NCI-H526 treated with DMSO at 0.1 percent for 48 hours (cell line): ENCODE measurements around the gene PKIB.
"Not testable (repeated sequence)": the region's sequence is repeated elsewhere in the genome, so short reads cannot be mapped to it uniquely, and the experiment has no call there.

Experiments used
- DNase-seq: peaks from one replicate; lab custom pipeline; 2025; lab: John Stamatoyannopoulos, UW

PKIB gene

GRCh38 chr6:122712093-122712447 is 101.9 kb downstream of the PKIB start:
- no peak for DNase-seq

DNA sequence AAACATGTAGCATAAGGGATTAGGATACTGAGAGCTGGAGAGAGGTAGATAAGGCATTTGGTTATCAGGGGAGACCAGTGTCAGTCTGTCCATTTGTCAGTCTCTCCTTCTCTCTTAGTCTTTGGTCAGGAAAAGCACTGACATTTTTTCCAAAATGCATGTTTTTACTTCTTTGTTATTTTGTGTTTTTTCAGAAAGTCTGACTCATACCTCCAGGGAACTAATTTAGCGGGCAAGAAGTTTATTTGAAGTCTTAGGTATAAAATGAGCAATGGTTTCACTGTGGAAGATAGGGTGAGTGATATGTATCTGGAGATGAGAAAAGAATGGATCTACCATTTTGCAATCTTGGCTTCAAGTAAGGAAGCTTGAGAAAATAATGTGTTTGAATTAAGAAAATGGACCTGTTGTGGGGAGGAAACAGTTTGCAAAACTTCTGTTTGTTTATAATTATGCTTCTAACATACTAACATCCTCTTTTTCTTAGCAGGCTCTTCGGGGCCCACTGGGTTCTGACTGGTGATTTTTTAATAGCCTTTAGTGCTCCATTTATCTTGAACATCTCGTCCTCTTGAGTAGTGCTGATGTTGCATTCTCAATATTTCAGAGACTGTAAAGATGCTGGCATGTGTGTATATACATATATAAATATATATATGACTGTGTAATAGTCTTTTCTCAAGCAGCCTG is 102.4 kb downstream of the PKIB start:
- no peak for DNase-seq

DNA sequence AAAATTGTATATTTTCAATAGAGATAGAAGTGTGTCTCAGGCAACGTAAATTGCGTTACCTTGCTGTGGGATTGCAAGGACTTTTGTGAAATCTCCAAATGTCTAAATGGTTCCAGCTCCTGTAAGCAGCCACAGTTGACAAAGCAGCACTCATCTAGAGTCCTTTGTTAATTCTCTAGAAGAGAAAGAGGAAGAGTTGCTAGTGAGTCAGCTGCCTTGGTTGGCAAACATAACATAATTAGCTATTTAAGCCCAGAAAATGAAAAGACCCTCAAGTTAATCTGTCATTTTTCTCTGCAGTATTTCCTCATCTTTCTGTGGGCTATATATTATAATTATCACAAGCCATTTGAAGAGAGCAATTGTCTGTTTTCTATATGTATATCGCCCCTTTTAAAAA is 102.9 kb downstream of the PKIB start:
- no peak for DNase-seq

DNA sequence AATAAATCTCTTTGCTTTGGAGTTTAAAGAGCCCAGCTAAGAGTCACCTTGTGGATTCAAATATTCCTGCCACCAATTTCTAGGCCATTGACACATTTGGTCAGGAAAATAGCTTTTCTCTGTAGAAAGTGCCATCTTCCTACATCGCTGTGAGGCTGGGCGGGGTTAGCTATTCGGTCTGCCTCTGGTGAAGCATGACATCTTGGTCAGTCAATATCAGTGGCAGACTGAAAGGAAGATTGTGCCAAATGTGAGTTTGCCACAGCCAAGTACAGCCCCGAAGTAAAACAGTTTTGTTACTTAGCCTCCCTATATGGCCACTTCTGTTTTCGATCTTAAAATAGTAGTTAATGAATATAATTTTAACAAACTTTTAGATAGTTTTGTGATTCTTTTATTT is 103.9 kb downstream of the PKIB start:
- no peak for DNase-seq

DNA sequence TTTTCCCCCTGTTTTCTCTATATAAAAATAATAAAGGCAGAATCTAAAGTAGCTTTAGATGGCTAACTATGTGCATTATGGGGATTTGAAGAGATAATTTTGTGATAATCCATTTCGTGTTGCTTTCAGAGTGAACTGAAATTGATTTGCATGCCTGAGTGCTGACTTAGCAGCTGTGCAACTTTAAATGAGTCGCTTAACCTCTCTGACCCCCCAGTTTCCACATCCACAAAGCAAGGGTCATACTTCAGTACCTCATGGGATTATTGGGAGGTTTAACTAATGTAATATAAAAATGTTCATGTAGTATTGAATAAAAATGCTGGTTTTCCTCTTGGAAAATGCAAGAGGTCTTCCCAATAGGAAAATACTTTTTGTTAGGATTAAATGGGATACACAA is 105.5 kb downstream of the PKIB start:
- DNase-seq = no peak

- no peak for DNase-seq
Measured at GRCh38 chr6:122717350-122717749, 107.1 kb downstream of the PKIB start.

GRCh38 chr6:122718616-122719015 is 108.4 kb downstream of the PKIB start:
- no peak for DNase-seq

DNA sequence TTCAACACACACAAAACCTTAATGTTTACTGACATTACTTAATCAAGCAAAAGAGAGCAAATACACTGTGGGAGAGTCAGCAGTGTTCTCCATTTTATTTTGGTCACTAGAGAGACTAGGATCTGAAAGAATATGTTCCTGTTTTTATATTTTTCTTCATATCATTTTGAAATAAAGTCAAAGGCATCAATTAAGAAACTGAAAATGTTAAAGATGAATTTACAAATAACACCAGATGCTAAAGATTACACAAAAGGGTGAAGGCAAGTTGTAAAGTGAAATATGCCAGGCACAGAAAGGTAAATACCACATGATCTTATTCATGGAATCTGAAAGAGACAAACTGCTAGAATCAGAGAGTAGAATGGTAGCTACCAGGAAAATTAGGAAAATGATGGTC is 109.0 kb downstream of the PKIB start:
- no peak for DNase-seq

DNA sequence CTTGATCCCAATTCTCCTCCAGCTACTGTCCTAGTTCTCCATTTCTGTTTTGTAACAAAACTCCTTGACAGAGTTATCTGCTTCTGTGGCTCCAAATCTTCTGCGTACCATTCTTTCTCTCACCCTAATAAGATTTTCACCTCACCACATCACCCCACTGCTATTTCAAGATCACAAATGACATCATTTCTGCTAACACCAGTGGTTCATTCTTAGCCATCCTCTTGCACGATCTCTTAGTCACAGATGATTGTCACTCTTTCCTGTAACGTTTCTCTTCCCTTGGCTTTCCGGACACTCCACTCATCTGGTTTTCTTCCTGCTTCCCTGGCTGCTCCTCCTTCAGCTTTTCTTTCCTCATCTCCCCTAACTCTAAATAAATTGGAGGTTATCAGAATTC is 112.5 kb downstream of the PKIB start:
- no peak for DNase-seq

DNA sequence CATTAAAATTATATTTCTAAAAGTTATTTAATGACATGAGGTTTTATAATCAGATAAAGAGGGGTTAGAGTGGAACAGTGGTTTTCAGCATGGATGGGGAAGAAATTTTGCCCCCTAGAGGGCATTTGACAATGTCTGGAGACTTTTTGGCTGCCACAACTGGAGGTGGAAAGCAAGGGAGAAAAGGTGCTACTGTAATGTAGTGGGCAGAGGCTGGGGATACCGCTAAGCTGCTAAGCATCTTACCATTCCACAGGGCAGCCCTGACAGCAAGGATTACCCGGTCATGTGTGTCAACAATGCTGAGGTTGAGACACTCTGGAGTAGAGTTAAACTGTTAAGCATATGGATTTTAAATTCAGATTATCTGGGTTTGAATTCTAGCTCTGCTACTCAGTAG is 116.4 kb downstream of the PKIB start:
- peak; percentile 4 for DNase-seq

GRCh38 chr6:122727244-122727643 is 117.0 kb downstream of the PKIB start:
- no peak for DNase-seq

GRCh38 chr6:122730334-122730733 is 120.1 kb downstream of the PKIB start:
- DNase-seq = no peak

- peak; percentile 6 for DNase-seq
Measured at GRCh38 chr6:122730775-122731386, 120.7 kb downstream of the PKIB start.

DNA sequence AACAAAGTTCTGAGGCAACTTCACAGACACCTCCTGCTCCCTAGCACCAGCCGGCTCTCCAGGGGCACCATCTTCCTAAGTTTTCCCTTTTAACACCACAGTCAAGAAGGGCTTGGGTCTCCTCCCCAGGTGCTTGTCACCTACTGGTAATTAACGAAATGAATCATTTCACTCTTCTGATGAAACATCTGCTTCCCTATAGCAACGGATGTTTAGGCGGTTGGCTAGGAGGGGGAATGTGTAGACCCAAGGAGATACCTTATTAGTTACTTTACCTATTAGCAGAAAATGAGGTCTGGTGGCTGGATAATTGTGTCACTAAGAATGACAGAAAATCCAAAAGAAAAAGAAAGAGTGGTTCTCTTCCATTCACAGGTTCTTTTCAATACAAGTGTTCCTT is 123.1 kb downstream of the PKIB start:
- DNase-seq = no peak

DNA sequence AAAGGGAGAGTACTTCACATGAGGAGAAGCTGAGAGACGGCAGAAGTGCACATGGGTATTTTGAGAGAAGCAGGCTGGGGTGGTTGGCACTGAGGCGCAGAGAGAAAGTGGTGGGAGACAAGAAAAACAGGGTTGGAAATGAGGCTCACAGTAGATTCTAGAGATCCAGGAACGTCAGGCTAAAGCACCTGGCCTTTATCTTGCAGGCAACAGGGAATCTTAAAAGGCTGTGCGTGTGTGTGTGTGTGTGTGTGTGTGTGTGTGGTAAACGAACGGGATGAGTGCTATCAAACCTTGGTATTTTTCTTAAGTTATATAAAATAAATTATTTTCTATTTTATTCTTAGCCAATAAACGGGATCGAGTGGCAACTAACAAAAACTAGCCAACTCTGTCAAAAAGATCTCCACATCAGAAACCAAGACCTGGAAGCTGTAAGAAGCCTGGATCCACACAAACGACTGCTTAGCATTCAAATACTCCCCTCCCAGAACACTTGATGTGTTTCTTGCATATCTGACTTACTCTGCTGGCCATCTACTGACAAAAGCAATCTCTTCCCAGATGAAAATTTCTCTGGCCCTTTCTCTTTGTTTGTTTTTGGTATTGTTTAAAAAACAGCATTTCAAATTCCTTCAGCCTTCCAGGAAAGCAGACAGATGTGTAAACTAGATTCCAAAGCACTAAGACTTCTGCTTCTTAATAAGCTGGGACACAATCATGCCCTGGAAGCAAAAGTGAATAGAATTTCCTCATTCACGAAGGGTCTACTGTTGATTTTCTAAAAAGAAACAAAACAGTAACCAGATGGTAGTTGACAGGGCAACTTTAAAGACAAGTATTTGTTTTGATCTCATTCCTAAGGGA is 124.6 kb downstream of the PKIB start:
- no peak for DNase-seq

DNA sequence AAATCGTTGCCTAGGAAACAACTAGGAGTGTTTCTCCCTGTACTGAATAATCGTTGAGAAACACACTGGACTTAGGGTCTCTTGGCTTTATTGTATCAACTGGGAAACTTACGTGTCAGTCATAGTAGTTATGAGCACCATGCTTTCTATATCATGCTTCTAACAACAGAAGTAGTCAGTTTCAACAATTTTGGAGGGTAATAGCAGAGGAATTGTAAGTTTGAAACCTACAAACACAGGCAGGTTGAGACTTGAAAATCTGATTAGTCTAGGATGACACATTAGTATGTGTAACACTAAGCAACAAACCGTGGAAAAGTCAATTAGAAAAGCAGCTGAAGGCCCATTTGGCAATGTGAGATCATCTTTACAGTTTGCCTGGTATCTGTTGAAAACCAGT is 125.4 kb downstream of the PKIB start:
- DNase-seq = no peak

- peak; percentile 81 for DNase-seq
Measured at GRCh38 chr6:122736163-122736562, 126.0 kb downstream of the PKIB start.

GRCh38 chr6:122736616-122737015 is 126.4 kb downstream of the PKIB start:
- DNase-seq = no peak

DNA sequence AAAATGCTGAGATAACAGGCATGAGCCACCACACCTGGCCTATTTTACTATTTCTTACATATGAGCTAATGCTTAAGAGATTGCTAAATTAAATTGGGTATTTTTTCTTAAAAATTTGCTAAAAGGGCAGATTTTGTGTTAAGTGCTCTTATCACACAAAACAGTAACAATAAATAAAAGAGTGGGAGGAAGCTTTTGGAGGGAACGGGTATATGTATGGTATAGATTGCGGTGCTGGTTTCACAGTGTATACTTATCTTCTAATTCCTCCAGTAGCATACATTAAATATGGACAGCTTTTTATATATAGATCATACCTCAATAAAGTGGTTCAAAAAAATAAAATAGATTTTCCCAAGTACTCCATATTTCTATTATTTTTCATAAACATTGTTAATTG is 129.9 kb downstream of the PKIB start:
- DNase-seq = no peak

- no peak for DNase-seq
Measured at GRCh38 chr6:122740936-122741335, 130.7 kb downstream of the PKIB start.

DNA sequence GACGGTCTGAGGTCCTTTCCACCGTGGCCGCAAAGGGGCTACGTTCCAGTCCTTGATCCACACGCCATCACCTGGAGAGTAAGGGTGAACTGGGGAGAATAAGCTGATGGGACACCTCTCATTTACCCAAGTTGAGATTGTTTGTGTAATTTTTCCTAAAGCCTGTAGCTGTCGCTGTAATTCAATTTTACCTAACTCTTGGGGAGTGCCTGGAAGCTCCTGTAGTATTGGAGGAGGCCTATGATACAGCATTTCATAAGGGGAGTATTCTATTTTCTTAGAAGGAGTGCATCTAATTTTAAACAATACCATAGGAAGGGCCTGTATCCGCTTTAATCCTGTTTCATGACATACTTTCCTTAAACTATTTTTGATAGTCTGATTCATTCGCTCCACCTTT is 134.0 kb downstream of the PKIB start:
- not testable (repeated sequence) for DNase-seq

DNA sequence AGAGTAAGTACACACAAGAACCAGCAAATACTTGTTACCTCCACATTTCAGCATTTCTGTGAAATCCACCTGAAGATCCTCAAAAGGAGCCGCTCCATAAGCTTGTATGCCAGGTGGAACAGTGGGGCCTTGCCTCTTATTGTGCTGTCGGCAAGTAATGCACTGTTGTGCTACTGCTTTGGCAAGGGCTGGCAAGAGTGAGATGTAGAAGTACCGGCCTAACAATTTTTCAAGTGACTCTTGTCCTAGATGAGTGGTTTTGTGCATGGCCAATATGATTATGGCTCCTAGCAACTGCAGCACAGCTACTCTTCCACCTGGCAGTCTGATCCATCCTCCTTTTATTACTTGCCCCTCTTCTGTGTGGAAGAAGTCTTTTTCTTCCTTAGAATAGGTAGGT is 134.7 kb downstream of the PKIB start:
- DNase-seq = not testable (repeated sequence)

DNA sequence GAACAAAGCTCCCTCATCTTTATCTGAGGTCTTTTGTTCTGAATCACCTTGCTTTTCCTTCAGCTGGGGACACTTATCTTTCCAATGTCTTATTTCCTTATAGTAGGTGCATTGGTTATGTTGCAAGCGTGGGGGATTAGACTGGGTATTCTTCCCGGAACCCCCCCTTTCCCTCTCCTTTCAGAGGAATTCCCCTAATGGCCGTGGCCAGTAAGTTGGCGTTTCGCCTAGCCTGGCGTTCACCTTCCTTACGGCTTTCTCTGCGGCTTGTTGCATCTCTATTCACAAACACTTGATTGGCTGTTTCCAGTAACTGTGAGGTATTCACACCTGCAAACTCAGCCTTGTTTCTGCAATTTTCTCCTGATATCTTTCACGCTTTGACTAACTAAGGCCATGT is 136.5 kb downstream of the PKIB start:
- DNase-seq = no peak
